ENCODE data around the gene FDX2.

The FDX2 gene

DNA sequence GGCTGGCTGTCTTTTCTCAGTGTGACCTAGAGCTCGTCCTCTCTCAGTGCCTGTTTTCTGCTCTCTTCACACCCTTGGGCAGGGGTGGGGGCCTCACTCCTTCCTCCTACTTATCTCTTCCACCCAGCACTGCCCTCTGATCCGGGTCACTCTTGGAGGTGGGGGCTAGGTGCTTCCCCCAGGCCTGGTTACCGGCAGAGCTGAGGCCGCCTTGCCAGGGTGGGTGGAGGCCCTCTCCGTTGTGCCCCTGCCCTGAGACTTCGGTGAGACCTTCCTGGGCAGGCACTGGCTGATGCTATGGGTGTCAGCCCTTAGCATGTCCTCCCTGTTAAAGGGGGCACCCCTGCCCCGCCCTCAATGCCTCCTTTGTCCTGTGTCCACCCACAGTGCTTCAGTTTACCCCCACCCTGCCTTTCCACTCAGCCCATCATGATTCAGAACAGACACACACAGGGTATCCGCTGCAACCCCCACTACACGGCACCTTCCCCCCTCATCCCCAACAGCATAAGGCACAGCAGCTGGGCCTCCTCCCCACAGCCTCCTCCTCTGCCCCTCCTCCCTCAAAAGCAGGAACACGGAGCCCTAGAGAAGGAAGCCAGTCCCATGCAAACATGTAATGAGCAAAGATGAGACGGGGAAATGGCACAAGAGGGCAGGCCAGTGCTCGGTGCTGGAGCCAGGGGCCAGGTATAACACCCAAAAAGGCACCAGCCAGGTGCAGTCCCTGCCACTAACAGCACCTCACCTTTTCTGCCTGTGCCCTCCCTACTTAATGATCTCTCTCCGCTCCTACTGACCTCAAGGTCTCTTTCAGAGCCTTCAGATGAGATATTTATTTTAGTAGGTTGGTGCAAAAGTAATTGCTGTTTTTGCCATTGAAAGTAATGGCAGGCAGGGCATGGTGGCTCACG lies 16.0 kb downstream of the FDX2 start:
- DNase-seq = no peak

DNA sequence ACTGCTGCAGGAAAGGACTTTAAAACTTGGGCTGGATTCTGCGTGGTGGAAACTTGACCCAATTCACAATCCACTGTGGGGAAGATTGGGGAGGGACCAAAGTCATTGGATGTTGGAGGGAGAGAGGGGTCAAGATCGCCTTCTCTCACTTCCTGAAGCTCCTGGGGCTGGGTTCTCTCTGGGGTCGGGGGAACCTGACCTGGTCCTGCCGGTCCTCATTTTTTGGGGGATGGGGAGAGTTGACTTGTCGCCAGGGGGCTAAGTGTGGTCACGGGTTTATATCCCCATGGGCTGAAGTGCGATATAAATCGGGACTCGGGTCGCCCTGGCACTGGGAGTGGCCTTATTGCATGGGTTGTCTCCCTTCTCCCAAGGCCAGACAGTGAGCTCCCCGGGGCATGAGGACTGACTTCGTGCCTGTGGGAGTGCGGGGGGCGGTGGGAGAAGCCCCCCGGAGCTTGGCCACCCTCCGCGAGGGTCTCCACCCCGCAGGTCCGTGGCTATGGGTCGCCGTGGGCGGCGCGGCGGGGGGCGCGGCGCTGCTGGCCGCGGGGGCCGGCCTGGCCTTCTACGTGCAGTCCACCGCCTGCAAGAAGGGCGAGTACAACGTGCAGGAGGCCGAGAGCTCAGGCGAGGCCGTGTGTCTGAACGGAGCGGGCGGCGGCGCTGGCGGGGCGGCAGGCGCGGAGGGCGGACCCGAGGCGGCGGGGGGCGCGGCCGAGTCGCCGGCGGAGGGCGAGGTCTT lies 19.8 kb downstream of the FDX2 start:
- DNase-seq = no peak

DNA sequence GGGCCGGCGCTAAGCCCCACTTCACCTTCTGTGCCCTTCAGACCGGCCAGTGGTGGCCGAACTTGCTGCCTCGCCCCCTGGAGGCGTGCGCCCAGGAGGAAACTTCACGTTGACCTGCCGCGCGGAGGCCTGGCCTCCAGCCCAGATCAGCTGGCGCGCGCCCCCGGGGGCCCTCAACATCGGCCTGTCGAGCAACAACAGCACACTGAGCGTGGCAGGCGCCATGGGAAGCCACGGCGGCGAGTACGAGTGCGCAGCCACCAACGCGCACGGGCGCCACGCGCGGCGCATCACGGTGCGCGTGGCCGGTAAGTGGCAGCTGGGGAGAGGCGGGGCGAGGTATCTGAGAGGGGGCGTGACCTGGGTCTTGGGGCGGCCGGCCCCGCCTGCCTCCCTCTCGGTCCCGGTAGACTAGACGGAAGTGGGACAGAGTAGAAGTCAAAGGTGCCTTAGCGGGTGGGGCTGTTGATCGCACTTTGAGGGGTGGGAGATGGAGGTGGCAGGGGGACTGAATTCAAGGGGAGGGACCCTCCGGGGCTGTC lies 20.4 kb downstream of the FDX2 start:
- DNase-seq = peak; percentile 61

DNA sequence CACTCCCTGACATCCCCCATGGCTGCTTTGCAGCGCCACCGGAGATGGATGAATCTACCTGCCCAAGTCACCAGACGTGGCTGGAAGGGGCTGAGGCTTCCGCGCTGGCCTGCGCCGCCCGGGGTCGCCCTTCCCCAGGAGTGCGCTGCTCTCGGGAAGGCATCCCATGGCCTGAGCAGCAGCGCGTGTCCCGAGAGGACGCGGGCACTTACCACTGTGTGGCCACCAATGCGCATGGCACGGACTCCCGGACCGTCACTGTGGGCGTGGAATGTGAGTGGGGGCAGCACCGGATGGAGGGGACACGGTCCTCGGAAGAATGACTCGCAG lies 21.5 kb downstream of the FDX2 start:
- no peak for DNase-seq

DNA sequence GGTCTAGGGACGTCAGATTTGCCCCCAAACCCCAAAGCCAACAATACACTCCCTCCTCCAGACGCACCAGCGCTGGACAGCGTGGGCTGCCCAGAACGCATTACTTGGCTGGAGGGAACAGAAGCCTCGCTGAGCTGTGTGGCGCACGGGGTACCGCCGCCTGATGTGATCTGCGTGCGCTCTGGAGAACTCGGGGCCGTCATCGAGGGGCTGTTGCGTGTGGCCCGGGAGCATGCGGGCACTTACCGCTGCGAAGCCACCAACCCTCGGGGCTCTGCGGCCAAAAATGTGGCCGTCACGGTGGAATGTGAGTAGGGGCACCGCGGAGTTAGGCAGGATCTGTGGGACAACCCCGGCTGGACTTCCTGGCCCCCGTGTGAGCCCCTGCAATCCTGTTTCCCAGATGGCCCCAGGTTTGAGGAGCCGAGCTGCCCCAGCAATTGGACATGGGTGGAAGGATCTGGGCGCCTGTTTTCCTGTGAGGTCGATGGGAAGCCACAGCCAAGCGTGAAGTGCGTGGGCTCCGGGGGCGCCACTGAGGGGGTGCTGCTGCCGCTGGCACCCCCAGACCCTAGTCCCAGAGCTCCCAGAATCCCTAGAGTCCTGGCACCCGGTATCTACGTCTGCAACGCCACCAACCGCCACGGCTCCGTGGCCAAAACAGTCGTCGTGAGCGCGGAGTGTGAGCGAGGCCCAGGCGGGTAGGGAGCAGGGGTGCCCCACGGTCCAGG lies 22.0 kb downstream of the FDX2 start:
- no peak for DNase-seq

DNA sequence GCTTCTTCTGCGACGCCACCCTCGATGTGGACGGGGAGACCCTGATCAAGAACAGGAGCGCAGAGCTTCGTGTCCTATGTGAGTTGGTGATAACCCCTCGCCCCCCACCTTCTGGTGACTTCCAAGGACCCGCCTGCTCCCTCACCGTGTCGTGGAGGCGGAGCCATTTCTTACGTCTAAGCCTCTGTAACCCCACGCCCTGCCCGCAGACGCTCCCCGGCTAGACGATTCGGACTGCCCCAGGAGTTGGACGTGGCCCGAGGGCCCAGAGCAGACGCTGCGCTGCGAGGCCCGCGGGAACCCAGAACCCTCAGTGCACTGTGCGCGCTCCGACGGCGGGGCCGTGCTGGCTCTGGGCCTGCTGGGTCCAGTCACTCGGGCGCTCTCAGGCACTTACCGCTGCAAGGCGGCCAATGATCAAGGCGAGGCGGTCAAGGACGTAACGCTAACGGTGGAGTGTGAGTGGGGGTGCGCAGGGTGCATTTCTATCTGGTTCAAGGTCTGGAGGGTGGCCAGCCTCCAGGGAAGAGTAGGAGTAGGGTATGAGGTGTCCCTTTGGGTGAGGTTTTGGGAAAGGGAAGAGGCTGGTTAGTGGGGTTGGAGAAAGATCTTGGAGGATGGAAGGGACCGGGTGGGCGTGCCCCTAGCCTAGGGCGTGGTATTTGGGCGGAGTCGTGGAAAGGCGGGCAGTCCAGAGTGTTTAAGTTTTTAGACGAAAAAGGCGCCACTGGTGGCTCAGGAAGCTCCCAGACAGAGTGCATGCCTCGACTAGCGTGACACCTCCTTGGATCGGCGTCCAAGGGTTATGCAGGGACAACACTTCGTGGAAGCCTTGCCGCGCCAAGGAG lies 22.8 kb downstream of the FDX2 start:
- no peak for DNase-seq

DNA sequence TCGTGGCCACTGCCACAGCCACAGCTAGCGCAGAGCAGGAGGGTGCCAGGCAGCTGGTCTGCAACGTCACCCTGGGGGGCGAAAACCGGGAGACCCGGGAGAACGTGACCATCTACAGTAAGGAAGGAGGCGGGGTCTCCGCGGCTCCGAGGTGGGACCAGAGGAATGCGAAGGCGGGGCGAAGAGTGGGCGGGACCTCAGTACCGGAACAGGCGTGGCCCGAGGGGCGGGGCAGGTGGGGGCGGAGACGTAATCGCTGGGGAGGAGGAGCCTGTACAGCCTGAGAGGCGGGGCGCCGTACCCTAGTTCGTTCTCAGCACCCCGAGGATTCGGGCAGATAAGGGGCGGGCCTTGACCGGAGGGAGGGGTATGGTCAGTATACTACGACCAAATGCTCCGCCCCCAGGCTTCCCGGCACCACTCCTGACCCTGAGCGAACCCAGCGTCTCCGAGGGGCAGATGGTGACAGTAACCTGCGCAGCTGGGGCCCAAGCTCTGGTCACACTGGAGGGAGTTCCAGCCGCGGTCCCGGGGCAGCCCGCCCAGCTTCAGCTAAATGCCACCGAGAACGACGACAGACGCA lies 23.5 kb downstream of the FDX2 start:
- DNase-seq = no peak

DNA sequence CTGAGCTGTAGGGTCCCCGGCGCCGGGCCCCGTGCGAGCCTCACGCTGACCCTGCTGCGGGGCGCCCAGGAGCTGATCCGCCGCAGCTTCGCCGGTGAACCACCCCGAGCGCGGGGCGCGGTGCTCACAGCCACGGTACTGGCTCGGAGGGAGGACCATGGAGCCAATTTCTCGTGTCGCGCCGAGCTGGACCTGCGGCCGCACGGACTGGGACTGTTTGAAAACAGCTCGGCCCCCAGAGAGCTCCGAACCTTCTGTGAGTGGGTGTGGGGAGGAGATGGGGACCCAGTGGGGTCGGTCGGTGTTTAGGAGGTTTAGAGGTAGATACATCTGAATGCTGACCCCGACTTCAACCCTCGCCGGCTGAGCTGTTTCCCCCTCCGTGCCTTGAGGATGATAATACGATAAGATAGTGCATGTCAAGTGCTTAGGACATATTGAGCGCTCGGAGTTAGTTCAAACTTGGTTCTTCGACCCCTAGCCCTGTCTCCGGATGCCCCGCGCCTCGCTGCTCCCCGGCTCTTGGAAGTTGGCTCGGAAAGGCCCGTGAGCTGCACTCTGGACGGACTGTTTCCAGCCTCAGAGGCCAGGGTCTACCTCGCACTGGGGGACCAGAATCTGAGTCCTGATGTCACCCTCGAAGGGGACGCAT lies 24.1 kb downstream of the FDX2 start:
- DNase-seq = no peak

DNA sequence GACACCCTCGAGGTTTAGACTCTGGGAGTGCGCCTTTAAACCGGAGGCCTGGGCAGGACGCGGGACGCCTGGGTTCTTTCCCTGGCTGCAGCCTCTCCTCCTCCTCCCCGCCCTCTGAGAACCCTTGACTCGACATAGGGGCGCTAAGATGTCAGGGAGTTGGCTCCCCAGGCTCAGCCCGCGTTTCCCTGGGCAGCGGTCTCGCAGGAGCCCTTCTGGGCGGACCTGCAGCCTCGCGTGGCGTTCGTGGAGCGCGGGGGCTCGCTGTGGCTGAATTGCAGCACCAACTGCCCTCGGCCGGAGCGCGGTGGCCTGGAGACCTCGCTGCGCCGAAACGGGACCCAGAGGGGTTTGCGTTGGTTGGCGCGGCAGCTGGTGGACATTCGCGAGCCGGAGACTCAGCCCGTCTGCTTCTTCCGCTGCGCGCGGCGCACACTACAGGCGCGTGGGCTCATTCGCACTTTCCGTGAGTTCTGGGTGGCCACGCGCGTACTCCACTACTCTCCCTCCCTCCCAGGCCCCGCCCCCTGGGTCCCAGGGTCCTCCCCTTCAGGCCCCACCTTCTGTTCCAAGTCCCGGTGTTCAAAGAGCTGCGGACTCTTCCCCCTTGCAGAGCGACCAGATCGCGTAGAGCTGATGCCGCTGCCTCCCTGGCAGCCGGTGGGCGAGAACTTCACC lies 24.8 kb downstream of the FDX2 start:
- no peak for DNase-seq

DNA sequence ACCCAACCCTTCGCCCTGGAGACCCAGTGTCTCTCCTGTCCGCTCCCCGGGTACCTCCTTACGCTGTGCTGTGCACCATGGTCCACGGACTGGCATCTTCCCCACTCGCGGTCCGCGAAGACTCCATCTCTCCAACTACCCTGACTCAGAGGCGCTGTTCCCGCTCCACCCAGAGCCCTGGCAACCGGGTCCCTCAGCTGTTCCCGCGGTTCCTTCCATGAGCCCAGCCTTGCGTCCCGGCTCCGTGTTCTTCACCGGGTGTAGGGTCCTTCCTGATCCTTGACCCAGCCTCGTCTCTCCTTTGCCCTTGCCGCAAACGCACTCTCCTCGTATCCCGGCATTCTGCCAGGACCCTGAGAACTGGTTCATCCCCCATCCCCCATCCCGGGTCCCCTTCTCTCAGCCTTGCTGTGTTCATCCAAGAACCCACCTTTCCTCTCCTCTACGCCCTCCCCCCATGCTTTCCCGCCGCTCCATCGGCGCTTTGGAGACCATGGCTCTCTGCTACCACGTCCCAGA lies 25.4 kb downstream of the FDX2 start:
- no peak for DNase-seq

DNA sequence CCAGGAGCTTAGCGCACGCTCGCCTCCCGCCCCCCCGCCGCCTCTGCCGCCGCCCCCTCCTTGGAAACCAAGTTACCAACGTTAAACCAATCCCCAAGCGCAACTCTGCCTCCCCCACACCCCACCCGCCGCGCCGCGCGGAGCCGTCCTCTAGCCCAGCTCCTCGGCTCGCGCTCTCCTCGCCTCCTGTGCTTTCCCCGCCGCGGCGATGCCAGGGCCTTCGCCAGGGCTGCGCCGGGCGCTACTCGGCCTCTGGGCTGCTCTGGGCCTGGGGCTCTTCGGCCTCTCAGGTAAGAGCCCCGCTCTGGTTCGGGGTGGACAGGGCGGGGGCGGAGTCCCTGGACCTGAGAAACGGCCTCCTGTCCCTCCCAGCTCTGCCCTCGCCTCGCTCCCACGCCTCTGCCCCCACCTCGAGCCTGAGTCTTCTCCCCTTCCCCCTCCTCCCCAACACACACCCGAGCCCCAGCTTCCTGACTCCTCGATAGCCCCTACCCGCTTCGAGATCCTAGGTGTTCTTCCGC lies 25.9 kb downstream of the FDX2 start, which contains the start of gene ICAM5:
ICAM5 (plus strand) TSS at position 117 of the 521 bp plus-strand sequence; CDS start at position 209, 92 bp downstream.
- DNase-seq = no peak

DNA sequence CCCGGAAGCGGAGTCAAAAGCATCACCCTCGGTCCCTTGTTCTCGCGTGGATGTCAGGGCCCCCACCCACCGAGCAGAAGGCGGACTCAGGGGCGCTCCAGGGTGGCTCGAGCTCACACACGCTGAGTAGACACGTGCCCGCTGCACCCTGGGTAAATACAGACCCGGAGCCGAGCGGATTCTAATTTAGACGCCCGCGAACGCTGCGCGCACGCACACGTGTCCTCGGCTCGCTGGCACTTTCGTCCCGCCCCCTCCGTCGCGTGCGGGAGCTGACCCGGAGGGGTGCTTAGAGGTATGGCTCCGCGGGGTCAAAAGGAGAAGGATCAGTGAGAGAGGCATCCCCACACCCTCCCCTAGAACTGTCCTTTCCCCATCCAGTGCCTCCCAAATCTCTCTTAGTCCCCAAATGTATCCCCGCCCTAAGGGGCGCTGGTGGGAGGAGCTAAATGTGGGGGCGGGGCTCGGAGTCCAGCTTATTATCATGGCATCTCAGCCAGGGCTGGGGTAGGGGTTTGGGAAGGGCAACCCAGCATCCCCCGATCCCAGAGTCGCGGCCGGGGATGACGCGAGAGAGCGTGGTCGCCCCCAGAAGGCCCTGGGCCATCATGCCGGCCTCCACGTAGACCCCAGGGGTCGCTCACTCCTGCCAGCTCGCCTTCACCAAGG lies 26.5 kb downstream of the FDX2 start:
- DNase-seq = peak; percentile 46

DNA sequence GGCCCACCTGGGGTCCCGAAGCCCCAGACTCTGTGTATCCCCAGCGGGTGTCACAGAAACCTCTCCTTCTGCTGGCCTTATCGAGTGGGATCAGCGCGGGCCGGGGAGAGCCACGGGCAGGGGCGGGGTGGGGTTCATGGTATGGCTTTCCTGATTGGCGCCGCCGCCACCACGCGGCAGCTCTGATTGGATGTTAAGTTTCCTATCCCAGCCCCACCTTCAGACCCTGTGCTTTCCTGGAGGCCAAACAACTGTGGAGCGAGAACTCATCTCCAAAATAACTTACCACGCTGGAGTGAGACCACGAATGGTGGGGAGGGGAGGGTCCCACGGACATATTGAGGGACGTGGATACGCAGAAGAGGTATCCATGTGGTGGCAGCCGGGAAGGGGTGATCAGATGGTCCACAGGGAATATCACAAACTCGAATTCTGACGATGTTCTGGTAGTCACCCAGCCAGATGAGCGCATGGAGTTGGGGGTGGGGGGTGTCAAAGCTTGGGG lies 27.1 kb downstream of the FDX2 start:
- no peak for DNase-seq

DNA sequence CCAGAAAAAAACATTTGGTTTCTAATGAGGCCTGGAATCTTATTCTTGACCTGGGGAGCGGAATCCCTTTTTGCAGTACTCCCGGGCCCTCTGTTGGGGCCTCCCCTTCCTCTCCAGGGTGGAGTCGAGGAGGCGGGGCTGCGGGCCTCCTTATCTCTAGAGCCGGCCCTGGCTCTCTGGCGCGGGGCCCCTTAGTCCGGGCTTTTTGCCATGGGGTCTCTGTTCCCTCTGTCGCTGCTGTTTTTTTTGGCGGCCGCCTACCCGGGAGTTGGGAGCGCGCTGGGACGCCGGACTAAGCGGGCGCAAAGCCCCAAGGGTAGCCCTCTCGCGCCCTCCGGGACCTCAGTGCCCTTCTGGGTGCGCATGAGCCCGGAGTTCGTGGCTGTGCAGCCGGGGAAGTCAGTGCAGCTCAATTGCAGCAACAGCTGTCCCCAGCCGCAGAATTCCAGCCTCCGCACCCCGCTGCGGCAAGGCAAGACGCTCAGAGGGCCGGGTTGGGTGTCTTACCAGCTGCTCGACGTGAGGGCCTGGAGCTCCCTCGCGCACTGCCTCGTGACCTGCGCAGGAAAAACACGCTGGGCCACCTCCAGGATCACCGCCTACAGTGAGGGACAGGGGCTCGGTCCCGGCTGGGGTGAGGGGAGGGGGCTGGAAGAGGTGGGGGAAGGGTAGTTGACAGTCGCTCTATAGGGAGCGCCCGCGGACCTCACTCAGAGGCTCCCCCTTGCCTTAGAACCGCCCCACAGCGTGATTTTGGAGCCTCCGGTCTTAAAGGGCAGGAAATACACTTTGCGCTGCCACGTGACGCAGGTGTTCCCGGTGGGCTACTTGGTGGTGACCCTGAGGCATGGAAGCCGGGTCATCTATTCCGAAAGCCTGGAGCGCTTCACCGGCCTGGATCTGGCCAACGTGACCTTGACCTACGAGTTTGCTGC lies 28.7 kb downstream of the FDX2 start, which contains the start of gene ICAM4:
ICAM4 (plus strand) TSS at position 153 of the 935 bp plus-strand sequence; CDS start at position 211, 58 bp downstream.
- no peak for DNase-seq

DNA sequence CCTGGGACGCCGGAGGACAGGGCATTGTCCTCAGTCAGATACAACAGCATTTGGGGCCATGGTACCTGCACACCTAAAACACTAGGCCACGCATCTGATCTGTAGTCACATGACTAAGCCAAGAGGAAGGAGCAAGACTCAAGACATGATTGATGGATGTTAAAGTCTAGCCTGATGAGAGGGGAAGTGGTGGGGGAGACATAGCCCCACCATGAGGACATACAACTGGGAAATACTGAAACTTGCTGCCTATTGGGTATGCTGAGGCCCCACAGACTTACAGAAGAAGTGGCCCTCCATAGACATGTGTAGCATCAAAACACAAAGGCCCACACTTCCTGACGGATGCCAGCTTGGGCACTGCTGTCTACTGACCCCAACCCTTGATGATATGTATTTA lies 30.4 kb downstream of the FDX2 start:
- DNase-seq = no peak

DNA sequence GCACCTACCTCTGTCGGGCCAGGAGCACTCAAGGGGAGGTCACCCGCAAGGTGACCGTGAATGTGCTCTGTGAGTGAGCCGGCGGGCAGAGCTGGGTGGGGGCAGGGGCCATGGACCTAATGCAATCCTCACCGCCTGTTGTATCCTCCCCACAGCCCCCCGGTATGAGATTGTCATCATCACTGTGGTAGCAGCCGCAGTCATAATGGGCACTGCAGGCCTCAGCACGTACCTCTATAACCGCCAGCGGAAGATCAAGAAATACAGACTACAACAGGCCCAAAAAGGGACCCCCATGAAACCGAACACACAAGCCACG lies 30.9 kb downstream of the FDX2 start:
- DNase-seq = no peak

DNA sequence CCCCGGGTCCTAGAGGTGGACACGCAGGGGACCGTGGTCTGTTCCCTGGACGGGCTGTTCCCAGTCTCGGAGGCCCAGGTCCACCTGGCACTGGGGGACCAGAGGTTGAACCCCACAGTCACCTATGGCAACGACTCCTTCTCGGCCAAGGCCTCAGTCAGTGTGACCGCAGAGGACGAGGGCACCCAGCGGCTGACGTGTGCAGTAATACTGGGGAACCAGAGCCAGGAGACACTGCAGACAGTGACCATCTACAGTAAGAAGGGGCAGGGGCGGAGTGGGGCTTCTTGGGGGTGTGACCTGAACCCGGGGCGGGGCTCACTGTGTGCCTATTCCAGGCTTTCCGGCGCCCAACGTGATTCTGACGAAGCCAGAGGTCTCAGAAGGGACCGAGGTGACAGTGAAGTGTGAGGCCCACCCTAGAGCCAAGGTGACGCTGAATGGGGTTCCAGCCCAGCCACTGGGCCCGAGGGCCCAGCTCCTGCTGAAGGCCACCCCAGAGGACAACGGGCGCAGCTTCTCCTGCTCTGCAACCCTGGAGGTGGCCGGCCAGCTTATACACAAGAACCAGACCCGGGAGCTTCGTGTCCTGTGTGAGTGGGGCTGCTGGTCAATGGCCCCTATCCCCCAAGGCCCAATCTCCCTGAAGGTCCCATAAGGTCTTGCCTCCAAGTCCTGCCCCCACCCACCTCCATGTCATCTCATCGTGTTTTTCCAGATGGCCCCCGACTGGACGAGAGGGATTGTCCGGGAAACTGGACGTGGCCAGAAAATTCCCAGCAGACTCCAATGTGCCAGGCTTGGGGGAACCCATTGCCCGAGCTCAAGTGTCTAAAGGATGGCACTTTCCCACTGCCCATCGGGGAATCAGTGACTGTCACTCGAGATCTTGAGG lies 31.5 kb downstream of the FDX2 start:
- DNase-seq = no peak

All from activated effector memory CD4-positive, alpha-beta T cell treated with Interleukin-2 at 50 U/mL for 16 hours (primary cell).